Kidney epithelial cell (primary cell): ENCODE data around the gene B3GNT7. TPM values are rescaled to one million over a fixed set of nuclear protein-coding genes. Genes with fewer than 3 reads are reported as not detected.
"Not testable (repeated sequence)": the region's sequence is repeated elsewhere in the genome, so short reads cannot be mapped to it uniquely, and the experiment has no call there.

Experiments
- DNase-seq: peaks from one replicate; pipeline ENCODE4 v3.0.0-alpha.2; 2010; ENCODE audit warnings: low read depth
- H3K27me3 ChIP-seq: 2 replicates; pipeline ENCODE4 v1.6.0; 2011; ENCODE audit warnings: low read length; ENCODE audit not compliant: control insufficient read depth, insufficient read depth
- H3K36me3 ChIP-seq: 2 replicates; pipeline ENCODE4 v1.5.1; 2011; ENCODE audit warnings: low read length; ENCODE audit not compliant: control insufficient read depth, insufficient read depth
- H3K4me3 ChIP-seq: 2 replicates; pipeline ENCODE4 v1.5.1; 2011; ENCODE audit warnings: low read depth, mild to moderate bottlenecking, control low read depth, low read length
- total RNA-seq: library from RNA; depleted of rRNA; stranded (reverse); fragments of >200 nt; gene quantifications from 2 replicates; pipeline ENCODE4 v1.2.3, GENCODE V29; 2015
- TF ChIP-seq, protein P1 (sequence below): IDR thresholded peaks from 2 replicates; pipeline ENCODE4 v1.5.1; 2011; ENCODE audit warnings: mild to moderate bottlenecking, moderate library complexity, low read length, control low read depth, inconsistent platforms; ENCODE audit not compliant: insufficient read depth, poor library complexity, severe bottlenecking

The B3GNT7 gene
- total RNA-seq, 1 donor from 2014 or later: 8.8 TPM

DNA sequence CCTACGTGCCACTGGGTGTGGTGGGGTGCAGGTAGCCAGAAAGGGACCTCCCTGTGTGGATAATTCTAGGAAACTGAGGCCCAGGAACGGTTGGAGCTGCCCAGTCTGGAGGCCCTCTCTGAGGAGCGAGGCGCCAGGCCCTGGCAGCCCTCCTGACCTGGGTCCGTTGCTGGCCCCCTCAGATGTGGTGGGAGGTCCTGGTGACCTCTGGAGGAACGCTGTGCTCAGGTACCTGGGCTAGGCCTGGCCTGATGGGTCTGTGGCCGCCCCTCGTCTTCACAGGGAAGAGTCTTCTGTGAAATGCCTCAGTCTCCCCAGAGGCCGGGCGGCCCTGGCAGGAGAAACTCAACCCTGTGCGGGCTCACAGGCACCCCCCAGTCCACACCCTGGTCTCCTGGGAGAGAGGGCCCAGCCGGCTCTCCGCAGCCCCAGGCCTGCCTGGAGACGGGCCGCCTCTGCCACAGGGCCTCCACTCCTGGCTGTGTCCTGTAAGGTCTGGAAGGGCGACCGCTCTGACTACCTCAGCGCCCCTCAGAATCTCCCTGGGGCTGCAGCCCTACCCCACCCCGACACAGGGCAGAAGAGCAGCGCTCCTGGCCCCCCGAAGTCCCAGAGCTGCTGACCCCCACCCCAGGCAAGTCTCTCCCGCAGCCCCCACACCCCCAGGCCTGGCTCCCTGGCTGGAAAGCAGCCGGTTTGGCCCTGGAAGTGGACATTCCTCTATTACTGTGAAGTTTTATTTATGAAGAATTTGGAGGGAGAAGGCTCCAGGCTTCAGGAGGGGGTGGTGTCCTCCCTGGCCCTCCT, 3.7 kb downstream of the B3GNT7 start:
- TF ChIP-seq, protein P1, sequence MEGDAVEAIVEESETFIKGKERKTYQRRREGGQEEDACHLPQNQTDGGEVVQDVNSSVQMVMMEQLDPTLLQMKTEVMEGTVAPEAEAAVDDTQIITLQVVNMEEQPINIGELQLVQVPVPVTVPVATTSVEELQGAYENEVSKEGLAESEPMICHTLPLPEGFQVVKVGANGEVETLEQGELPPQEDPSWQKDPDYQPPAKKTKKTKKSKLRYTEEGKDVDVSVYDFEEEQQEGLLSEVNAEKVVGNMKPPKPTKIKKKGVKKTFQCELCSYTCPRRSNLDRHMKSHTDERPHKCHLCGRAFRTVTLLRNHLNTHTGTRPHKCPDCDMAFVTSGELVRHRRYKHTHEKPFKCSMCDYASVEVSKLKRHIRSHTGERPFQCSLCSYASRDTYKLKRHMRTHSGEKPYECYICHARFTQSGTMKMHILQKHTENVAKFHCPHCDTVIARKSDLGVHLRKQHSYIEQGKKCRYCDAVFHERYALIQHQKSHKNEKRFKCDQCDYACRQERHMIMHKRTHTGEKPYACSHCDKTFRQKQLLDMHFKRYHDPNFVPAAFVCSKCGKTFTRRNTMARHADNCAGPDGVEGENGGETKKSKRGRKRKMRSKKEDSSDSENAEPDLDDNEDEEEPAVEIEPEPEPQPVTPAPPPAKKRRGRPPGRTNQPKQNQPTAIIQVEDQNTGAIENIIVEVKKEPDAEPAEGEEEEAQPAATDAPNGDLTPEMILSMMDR: no peak
- H3K4me3 ChIP-seq: no peak overlapping the region
- no peak for DNase-seq
- H3K36me3 ChIP-seq: no peaks in the 10 kb centered on the region
- peaks cover 11% of the 10 kb centered on the region for H3K27me3 ChIP-seq

DNA sequence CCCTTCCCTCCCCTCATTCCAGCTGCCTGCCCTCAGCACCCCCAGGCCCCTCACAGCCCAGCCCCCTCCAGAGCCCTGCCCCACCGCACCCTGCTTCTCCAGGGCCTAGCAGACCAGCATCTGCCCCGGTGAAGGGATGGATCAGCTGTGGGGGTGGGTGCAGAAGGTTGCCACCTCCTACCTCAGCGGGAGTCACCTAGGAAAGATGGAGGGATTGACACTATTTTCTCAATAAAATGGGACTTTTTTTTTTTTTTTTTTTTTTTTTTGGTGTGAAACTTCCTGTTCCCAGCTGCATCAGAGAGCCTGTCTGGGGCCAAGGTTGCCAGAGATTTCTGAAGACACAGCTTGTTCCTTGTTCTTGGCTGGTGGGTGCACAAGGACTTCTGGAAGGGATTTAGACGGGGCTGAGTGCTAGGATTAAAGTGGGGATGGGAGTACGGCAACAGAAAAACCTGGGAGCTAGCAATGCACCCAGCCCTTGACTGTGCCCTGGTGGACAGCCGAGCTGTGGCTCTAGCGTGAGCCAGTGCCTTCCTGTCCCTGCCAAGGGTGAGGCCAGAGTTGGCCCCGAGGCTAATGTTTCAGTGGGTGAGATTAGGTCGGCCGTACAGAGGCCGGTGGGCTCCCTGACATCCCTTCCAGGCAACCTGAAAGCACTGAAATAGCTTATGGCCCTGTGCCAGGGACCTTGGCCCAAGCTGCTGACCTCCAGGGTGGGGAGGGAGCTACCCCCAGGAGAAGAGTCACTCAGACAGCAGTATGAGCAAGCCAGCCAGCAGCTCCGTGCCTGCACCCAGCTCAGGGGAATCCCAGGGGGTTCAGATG, 4.6 kb downstream of the B3GNT7 start:
- H3K36me3 ChIP-seq: no peaks in the 10 kb centered on the region
- peaks cover 10% of the 10 kb centered on the region for H3K27me3 ChIP-seq
- no peak overlapping the region for H3K4me3 ChIP-seq
- TF ChIP-seq, protein P1: peak; percentile 22
- no peak for DNase-seq

DNA sequence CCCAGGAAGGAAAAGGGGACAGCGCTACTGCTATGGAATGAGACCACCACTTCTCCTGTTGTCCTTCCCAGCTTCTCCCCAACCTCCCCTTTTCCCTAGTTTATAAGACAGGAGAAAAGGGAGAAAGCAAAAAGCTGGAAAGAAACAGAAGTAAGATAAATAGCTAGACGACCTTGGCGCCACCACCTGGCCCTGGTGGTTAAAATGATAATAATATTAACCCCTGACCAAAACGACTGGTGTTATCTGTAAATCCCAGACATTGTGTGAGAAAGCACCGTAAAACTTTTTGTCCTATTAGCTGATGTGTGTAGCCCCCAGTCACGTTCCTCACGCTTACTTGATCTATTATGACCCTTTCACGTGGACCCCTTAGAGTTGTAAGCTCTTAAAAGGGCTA, 5.2 kb downstream of the B3GNT7 start:
- H3K36me3 ChIP-seq, DNase-seq, H3K4me3 ChIP-seq, H3K27me3 ChIP-seq: not testable (repeated sequence)

DNA sequence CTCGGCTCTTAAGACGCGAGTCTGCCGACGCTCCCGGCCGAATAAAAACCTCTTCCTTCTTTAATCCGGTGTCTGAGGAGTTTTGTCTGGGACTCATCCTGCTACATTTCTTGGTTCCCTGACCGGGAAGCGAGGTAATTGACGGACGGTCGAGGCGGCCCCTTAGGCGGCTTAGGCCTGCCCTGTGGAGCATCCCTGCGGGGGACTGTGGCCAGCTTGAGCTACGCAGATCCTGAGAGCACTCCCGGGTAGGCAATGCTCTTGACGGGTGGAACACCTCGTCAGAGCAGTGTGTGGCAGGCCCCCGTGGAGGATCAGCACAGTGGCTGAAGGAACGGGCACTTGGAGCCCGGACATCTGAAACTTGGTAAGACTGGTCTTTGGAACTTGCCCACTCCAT, 5.6 kb downstream of the B3GNT7 start:
- H3K4me3 ChIP-seq, H3K36me3 ChIP-seq, H3K27me3 ChIP-seq, DNase-seq: not testable (repeated sequence)

DNA sequence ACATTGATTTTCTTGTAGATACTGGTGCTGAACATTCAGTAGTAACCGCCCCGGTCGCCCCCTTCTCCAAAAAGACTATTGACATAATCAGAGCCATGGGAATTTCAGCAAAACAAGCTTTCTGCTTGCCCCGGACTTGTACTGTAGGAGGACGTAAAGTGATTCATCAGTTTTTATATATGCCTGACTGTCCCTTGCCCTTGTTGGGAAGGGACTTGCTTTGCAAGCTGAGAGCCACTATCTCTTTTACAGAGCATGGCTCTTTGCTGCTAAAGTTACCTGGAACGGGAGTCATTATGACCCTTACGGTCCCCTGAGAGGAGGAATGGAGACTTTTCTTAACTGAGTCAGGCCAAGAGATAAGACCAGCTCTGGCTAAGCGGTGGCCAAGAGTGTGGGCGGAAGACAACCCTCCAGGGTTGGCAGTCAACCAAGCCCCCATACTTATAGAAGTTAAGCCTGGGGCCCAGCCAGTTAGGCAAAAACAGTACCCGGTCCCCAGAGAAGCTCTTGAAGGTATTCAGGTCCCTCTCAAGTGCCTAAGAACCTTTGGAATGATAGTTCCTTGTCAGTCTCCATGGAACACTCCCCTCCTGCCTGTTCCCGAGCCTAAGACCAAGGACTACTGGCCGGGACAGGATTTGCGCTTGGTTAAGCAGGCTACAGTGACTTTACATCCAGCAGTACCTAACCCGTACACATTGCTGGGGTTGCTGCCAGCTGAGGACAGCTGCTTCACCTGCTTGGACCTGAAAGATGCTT, 8.1 kb downstream of the B3GNT7 start:
- not testable (repeated sequence) for H3K4me3 ChIP-seq, DNase-seq, H3K36me3 ChIP-seq, H3K27me3 ChIP-seq

DNA sequence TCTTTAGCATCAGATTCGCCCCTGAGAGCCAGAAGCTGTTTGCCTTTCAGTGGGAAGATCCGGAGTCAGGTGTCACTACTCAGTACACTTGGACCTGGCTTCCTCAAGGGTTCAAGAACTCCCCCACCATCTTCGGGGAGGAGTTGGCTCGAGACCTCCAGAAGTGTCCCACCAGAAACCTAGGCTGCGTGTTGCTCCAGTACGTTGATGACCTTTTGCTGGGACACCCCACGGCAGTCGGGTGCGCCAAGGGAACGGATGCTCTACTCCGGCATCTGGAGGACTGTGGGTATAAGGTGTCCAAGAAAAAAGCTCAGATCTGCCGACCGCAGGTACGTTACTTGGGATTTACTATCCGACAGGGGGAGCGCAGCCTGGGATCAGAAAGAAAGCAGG, 8.7 kb downstream of the B3GNT7 start:
- not testable (repeated sequence) for H3K36me3 ChIP-seq, H3K4me3 ChIP-seq, DNase-seq, H3K27me3 ChIP-seq

DNA sequence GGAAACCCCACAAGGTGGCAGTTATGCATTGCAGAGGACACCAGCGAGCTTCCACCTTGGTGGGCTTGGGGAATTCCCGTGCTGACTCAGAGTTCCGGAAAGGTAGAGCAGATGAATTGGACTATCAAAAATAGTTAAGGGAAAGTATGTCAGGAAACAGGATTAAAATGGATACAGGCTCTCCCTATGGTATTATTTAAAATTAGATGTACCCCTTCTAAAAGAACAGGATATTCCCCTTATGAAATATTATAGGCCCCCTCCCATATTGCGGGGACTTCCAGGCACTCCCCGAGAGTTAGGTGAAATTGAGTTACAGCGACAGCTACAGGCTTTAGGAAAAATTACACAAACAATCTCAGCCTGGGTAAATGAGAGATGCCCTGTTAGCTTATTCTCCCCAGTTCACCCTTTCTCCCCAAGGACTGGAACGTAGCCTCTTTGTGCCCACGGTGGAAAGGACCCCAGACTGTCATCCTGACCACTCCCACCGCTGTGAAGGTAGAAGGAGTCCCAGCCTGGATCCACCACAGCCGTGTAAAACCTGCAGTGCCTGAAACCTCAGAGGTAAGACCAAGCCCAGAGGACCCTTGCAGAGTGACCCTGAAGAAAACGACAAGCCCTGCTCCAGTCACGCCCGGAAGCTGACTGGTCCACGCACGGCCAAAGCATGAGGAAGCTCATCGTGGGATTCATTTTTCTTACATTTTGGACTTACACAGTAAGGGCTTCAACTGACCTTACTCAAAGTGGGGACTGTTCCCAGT, 10.3 kb downstream of the B3GNT7 start:
- H3K4me3 ChIP-seq, H3K27me3 ChIP-seq, H3K36me3 ChIP-seq, DNase-seq: not testable (repeated sequence)
- TF ChIP-seq, protein P1: peak; percentile 27

DNA sequence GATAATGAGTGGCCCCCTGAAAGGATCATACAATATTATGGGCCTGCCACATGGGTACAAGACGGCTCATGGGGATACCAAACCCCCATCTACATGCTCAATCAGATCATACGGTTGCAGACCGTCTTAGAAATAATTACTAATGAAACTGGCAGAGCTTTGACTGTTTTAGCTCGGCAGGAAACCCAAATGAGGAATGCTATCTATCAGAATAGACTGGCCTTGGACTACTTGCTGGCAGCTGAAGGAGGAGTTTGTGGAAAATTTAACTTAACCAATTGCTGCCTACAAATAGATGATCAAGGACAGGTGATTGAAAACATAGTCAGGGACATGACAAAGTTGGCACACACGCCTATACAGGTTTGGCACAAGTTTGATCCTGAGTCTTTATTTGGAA, 12.2 kb downstream of the B3GNT7 start:
- H3K4me3 ChIP-seq, DNase-seq: not testable (repeated sequence)

DNA sequence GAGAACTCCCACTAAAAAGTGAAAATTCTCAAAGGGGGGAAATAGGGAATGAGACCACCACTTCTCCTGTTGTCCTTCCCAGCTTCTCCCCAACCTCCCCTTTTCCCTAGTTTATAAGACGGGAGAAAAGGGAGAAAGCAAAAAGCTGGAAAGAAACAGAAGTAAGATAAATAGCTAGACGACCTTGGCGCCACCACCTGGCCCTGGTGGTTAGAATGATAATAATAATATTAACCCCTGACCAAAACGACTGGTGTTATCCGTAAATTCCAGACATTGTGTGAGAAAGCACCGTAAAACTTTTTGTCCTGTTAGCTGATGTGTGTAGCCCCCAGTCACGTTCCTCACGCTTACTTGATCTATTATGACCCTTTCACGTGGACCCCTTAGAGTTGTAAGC, 12.8 kb downstream of the B3GNT7 start:
- DNase-seq, H3K27me3 ChIP-seq, H3K36me3 ChIP-seq, H3K4me3 ChIP-seq: not testable (repeated sequence)

More for the DNA sequence above, 12.2 kb downstream of the B3GNT7 start:
- not testable (repeated sequence) for H3K27me3 ChIP-seq, H3K36me3 ChIP-seq
